IPS-NIHi11 (cell line): Measurements from ENCODE around the gene LEFTY1.
"Not testable (repeated sequence)": the region's sequence is repeated elsewhere in the genome, so short reads cannot be mapped to it uniquely, and the experiment has no call there.

Experiments used
- DNase-seq: peaks from one replicate; pipeline ENCODE4 v3.0.0; 2012; ENCODE audit warnings: mixed read lengths, low spot score

LEFTY1 gene

DNA sequence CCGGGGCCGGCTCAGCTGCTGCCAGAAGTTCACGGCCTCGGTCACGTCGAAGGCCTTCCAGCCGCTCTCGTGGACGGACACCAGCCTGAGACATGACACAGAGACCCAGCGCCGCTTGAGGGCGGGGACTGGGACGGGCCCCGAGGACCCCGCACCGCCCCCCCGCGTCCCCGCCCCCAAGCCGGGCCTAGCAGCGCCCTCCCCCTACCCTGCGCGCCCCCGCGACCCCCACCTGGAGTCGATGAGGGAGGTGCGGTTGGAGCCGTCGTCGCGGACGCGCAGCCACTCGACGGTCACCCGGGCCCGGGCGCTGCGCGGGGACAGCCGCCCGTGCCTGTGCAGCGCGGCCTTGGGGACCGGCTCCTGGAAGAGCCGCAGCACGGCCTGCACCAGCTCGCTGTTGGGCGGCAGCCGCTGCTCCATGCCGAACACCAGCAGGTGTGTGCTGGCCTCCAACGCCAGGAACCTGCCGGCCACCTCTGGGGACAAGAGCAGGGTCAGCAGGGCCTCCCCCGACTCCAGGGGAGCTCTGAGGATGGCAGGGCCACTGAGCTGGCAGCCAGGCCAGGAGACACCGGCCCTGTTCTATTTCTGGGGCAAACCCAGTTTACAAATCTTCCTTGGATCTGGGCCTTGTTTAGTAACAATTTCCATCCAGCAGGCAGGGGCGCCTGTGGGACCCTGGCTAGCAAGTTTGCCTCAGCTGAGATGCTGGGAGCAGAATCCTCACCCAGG lies 1.2 kb downstream of the LEFTY1 start:
- DNase-seq = not testable (repeated sequence)

DNA sequence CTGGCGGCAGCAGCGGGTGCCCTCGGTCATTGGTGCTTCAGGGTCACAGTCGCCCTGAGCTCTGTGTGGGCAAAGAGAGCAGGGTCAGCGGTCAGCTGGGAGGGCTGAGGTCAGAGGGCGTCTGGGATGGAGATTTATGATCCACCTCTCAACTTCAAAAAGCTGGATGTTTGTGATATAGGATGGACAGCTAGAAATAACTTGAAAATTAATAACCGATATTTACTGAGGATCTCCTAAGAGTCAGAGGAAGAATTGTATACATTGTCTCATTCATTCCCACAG lies 2.0 kb downstream of the LEFTY1 start:
- no peak for DNase-seq

DNA sequence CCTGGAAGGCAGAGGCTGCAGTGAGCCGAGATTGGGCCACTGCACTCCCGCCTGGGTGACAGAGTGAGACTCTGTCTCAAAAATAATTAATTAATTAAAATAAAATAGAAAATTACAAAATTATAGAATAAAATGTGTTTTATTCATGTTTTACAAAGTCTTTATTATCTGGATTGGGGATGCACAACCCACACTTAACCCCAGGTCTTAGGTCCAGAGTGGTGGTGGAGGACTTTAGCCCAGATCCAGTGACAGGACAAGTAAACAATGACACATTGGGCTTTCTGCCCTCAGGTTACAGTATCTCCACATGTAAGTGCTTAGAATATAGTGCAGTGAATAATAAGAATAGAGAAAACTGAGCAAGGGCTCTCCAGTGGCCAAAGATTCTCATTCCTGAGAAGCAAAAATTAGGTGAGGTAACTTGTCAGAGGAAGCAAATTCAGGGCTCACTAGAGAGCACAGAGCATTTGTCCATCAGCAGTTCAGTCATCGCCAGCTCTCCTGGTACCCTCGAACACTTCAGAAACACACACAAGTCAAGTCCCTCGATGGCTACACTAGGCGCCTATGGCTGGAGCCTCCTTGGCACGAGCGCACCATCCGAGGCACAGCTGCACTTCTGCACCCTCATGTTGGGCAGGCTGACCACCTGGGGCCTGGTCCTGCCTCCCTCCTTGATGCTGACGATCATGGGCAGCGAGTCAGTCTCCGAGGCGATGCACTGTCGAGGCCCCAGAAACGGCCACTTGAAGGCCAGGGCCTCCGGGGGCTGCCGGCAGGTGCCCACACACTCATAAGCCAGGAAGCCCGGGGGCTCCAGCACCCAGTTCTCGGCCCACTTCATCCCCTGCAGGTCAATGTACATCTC lies 2.6 kb downstream of the LEFTY1 start:
- no peak for DNase-seq

DNA sequence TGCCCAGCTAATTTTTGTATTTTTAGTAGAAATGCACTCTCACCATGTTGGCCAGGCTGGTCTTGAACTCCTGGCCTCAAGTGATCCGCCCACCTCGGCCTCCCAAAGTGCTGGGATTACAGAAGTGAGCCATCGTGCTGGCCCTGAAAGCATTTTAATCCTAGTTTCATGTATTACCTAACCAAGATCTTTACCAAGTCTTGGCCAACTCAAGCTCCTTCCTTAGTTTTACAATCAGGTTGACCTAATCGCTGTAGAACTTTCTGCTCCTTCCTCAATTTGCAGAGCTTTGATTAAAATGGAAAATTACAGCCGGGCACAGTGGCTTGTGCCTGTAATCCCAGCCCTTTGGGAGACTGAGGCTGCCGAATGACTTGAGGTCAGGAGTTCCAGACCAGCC lies 3.6 kb downstream of the LEFTY1 start:
- DNase-seq = no peak

DNA sequence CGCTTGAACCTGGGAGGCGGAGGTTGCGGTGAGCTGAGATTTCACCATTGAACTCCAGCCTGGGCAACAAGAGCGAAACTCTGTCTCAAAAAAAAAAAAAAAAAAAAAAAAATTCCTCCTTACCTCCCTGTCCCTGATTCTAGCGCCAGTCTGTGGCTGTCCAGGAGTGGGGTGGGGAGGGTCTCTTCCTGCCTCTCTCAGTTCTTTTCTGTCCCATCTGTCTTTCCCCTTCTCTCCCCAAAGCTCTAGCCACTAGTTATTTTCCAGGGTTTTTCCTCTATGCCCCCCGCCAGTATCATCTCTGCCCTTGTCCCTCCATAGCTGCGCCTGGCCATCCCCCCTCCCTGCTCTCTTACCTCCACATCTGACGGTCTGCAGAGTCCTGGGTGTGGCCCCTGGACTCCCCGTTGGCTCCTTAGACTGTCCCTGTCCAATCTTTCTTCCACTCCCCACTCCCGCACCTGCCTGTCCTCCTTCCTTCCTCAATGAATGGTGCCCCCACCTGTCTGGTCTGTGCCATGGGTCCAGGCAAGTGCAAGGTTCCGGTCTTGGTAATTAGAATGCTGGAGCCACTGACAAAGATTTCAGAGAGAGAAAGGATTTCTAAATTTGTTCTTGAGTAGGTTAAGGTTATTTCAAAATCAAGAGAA lies 5.2 kb downstream of the LEFTY1 start:
- no peak for DNase-seq

DNA sequence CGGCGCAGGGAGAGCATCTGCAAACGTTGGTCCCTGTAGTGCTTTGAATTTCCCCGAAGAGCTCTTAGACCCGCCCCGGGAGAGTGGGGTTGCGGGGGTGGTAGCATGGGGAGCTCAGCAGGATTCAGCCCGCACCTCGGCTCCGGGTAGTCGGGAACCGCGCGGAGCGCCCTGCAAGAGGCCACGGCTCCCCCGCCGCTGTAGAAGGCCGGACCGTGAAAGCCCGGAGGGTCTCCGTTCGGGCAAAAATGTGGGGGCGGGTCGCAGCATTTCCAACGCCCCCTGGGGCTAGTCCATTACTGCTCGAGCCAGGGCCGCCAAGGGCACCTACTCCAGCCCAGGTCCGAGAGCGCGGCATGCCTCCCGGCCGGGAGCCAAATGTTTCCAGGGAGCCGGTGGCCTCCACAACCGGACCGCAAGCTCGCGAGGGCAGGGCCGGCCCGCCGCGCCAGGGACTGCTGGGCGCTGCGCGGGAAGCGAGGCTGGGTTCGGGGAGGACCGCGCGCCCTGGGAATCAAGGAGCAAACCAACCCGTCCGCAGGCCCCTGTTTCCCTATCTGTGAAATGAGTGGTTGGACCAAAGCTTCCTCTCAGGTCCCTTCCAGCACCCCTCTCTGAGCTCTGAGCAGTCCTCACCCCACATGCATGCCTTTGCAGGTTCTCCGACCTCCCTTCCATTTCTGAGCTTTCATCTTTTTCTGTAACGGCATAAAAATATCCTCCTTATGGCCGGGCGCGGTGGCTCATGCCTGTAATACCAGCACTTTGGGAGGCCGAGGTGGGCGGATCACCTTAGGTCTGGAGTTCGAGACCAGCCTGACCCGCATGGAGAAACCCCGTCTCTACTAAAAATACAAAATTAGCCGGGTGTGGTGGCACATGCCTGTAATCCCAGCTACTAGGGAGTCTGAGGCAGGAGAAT lies 6.0 kb downstream of the LEFTY1 start:
- peak; percentile 68 for DNase-seq

DNA sequence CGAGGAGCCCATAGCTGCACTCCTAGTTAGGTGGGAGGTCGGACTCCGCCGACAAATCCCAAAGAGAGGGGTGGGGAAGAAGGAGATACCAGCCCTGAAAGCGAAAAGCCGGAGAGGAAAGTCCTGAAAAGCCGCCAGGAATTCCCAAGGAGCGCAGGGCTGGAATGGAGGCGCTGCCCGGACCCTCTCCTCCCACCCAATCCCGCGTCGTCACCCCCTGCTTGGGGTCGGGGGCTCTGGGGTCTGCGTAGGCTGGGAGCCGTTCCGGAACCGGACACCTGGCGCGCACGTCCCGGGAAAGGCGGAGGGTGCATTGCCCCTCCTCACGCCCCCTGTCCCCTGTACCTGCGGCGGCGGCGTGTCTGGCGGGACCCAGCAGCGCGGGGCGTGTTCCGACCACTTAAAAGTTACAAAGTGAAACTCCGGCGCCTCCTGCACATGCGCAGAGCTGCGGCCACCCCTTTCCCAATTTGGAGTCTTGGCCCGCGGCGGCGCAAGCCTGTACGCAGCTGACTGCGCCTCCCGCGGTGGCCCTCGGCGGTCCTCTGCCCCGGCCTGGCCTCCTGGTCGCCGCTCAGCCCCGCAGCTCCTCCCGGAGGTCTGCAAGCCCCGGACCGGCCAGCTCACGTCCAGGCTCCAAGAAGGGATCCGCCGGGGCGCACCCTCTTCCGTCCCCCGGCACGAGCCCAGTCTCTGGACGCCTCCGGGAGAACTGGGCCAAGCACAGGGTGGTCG lies 6.8 kb downstream of the LEFTY1 start, which contains the start of gene TMEM63A:
Gene TMEM63A, minus strand, starts transcription at position 422 of the 735 bp plus-strand sequence. CDS start 4,800 bp downstream, outside the sequence.
- peak; percentile 94 for DNase-seq

DNA sequence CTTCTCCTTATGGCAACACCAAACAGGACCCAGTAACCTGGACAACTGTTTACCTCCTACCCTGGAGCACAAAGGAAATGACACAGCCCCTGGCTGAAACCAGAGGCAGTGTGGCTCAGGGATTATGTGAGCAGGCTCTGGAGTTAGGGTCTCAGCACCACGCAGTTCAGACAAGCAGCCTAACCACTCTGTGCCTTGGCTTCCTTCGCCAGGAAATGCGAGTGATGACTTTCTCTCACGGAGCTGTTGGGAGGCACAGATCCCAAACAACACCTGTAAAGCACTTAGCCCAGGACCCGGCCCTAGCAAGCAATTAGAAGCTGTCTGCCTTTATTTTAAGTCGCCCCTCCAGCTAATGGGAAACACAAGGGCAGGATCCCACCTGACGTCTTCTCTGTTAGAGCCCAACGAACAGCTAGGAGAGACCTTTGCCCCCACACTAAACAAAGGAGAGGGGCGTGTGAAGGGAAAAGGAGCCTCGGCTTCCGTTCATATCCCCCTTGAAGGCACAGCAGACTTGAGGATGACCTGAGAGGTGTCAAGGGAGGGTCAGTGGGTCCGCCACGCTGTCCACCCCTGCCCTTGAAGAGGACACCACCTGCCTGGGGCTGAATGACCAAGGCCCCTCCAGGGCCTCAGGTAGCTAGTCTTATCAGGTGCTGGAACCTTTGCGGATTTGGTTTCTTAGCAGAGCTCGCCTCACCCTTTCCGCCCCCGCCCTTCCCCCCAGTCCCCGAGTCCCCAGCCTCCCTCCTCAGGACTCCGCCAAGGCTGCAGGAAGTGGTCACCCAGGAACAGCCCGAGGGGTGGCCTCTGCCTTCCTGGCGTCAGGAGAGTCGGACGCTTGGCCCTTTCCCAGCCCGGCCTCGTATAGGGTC lies 7.6 kb downstream of the LEFTY1 start:
- peak; percentile 57 for DNase-seq

DNA sequence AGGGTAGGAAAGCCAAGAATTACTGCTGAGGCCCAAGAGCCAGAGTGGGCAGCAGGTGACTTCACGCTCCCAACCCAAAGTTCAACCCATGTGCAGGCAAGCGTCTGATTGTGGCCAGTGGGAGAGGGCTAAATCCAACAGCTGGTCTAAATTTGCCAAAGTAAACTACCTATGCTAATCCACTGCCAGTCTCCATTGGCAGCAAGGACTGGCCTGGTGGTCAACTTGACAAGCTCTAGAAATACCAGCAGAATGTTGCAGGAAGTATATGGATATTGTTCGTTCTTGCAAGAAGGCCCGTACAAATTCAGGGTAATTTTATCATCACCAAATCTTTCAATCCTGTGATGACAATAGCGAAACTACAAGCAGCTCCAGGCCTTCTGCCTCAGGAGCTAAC lies 8.3 kb downstream of the LEFTY1 start:
- DNase-seq = no peak

DNA sequence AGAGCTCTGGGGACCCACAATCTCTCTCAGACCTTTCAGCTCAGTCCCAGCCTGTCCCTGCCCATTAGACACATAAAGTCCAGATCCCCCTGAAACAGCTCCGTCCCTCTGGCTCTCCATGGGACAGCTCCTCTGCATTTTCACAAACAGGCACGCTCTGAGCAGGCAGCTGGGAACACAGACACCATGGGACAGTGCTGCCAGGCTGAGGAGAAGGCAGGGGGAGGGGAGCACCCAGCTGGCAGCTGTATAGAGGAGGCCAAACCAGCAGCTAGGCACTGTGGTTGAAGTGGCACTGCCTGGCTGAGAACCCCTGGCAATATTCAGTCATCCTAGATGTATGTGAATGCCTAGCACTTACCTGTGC lies 8.7 kb downstream of the LEFTY1 start:
- no peak for DNase-seq

DNA sequence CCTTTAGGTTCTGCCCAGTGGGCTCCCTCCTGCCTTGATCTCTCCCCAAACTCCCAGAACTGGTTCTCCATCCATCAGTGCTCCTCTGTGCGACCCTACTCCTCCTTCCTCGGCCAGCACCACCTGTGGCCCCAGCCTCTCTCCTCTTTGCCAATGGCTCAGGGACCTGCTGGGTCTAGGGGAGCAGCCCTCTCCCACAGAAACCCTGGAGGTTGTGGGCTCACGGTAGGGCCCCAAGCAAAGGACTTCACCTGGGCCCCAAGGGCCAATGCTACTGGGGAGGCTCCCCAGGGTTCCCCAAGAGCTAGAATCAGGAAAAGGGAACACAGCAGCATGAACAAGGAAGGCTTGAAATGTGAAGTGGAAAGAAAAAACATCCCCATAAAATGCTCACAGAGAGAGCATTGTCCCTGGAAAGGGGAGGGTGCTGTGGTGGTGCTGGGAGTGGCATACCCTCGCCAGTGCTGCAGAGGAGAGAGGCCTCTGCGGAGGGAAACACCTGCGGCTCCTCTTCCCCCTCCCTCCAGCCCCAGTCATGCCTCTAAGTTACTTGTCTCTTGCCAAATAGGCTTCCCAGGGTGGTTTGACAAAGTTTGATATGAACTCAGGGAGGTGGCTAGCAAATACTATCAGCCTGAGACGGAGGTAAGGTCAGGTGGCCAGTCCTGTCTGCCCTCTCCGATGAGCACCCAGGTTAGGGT lies 9.3 kb downstream of the LEFTY1 start:
- no peak for DNase-seq

DNA sequence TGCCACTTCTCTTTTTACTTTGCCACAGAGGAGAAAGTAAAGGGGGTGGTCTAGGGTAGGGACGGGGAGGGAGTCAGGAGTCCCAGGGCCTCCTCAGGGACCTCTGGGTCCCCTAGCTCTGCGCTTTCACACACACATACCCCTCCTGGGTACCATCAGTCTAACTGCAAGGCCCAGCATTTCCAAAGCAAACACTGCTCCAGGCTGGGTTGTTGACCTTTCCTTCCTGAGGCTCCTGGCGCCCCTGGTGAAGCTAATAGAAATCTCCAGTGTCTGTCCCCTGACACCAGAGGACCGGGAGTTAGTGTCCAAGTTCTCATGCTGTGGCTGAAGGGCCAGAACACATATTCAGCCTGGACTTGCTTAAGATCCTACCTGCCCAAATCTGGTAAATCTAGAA lies 10.7 kb downstream of the LEFTY1 start:
- no peak for DNase-seq

DNA sequence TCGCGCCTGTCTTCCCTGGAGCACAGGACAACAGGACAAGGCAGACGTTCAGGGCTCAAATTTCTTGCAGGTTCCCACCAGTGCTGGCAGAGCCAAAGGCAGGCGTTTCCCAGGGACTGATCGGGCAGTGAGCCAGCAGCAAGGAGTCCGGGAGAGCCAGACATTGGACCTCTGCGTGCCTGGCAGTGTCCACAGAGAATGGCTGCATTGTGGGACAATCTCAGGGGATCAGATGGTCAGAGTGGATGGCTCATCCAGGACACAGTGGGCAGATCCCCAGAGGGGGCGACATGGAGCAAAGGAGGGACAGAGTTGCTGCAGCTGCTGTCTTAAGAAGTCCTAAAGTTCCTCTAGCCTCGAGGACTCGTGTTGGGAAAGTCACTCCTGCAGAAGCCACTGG lies 11.4 kb downstream of the LEFTY1 start:
- peak; percentile 54 for DNase-seq

DNA sequence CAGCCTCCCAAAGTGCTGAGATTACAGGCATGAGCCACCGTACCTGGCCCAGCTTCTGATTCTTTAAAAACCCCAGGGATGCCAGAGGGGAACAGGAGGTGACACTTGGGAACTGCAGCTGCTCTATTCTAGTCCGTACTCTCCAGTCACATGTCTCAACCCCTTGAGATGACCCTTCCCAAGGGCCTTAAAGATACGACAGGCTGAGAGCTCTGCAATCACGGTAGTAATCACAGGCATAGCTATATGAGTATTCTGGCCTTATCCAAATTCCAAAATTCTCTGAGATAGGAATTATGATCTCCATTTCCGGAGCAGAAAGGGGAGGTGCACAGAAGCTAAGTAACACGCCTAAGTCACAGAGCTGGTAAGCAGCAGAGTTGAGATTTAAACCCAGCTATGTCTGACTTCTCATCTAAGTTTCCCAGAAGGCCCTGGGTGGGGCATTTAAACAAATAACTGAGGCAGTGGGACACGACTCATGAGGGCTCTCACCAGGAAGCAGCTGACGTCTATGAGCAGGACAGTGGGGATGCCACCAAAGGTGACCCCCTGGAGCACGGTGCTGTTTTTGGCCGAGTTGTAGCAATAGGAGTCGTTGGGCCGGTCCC lies 11.9 kb downstream of the LEFTY1 start:
- no peak for DNase-seq

DNA sequence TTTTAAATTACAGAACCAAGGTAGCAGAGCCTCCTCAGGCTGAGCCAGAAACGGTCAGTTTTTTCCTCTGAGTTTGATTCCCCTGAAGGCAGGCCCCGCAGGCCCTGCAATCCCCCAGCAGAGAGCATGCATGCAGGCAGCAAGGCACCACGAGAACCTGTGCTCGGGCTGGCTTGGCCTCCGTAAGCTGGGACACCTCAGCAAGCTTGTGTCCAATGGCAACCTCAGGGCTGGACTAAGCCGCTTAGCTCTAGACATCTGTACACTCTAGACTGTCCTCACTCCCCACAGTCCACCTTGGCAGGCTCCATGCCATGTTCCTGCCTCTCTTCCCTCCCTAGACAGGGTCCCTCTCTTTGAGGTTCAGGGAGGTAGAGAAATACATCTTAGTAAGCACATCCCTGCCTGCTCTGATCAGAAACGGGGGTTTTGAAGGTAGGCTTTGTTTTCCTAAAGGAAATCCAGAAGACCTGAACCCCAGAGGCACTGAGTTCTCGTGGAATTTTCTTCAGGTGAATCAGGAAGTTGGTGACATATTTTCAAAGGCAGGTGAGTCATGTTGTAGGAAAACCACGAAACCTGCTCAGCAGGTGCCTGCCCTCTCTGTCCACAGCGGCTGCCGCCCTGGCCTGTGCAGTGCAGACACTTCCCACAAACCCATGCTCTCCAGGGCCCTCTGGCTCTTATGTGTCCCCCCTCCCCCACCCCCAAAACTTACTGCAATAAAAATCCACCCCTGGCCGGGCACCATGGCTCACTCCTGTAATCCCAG lies 13.7 kb downstream of the LEFTY1 start:
- no peak for DNase-seq

DNA sequence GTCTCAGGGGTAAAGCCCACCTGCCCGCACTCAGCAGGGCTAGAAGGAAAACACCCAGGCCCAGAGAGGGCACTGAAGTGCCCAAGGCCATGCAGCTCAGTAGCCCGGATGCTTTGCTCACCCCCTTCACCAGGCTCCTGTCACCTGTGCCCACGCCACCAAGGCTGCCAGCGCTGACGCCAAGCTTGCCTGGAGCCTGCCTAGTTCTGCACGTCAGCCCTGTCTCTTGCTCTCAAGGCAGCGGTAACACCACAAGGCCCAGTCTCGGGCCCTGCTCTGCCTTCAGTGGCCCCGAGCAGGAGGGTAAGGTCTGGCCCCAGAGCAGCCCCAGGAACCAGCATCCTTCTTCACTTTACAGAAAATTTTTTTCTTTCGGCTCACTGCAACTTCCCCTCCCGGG lies 14.5 kb downstream of the LEFTY1 start:
- DNase-seq = no peak

DNA sequence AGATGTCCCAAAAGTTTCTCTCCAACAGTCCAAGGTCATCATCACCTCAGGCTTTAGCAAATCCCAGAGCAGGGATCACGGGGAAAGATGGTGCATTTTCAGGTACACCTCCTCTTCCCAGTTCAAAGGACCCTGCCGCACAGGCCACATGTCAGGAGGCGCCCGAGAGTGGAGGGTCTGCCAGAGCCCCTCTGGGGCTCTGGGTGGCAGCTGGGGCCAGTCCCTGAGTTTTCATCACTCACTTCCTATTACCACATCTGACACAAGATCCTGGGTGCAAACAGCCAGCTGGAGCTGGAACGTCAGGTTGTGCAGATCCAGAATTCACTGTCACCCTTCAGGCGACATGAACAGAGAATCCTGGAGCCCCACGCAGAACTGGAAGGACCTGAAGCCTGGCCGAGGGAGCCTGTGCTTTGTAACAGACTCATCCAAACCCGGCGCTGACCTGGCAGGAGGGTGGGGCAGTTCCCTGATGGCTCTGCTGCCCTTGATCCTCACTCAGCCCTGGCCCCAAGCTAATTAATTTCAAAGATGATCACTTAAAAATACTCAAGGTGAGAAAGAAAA lies 15.6 kb downstream of the LEFTY1 start:
- DNase-seq = no peak

DNA sequence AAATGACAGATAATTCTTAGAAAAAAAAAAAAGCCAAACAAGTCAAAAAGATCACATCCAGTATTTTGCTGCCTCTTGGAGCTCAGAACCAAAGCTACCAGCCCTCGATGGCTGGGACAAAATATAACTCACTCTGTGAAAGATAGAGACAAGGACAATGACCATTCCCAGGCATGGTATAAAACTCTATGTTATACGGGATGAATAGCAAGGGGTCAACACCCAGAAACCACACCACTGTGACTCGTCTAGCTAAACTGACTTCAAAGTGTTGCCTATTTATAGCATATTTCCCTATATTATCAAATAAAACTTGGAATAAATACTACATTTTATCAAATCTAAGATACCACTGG lies 16.9 kb downstream of the LEFTY1 start:
- DNase-seq = no peak
